ENCODE results near the gene OSMR. TPM values are rescaled to one million over a fixed set of nuclear protein-coding genes. Genes with fewer than 3 reads are reported as not detected.

OSMR gene
- total RNA-seq, 1 donor: under 0.01 TPM

Other genes with a start within 250 kb of the OSMR start
- gene RICTOR, start 228.4 kb downstream of the OSMR start, total RNA-seq: 39.3 TPM